HepG2 (cell line): ENCODE measurements around the gene P2RX7. TPM values are rescaled to one million over a fixed set of nuclear protein-coding genes. Genes with fewer than 3 reads are reported as not detected.

Experiments
- GATAD2A ChIP-seq: IDR thresholded peaks from 2 replicates; pipeline ENCODE4 v1.6.1; 2016
- HDAC1 ChIP-seq: sonication (generic); formaldehyde crosslinking; IDR thresholded peaks from 2 replicates; pipeline ENCODE4 v1.5.1; 2020; ENCODE audit warnings: mild to moderate bottlenecking, missing genetic modification reagents
- PCBP1 ChIP-seq: fragments of 200-400 bp; formaldehyde crosslinking; IDR thresholded peaks from 2 replicates; pipeline ENCODE4 v1.6.1; 2017; ENCODE audit warnings: mild to moderate bottlenecking, low read depth, low read length, borderline replicate concordance
- TAF1 ChIP-seq: sonication (generic); formaldehyde crosslinking; IDR thresholded peaks from 2 replicates; pipeline ENCODE4 v1.4.0; 2020; ENCODE audit warnings: missing genetic modification reagents
- ZIK1 ChIP-seq: sonication (generic); formaldehyde crosslinking; IDR thresholded peaks from 2 replicates; pipeline ENCODE4 v1.5.0; 2020; ENCODE audit warnings: mild to moderate bottlenecking, low read depth, missing genetic modification reagents, borderline replicate concordance
- ZNF260 ChIP-seq: sonication (generic); formaldehyde crosslinking; IDR thresholded peaks from 2 replicates; pipeline ENCODE4 v1.4.0; 2020; ENCODE audit warnings: missing genetic modification reagents, low read depth, mild to moderate bottlenecking, borderline replicate concordance
- ZNF34 ChIP-seq: sonication (generic); formaldehyde crosslinking; IDR thresholded peaks from 2 replicates; pipeline ENCODE4 v1.4.0; 2020; ENCODE audit warnings: mild to moderate bottlenecking, missing genetic modification reagents, borderline replicate concordance
- ZNF614 ChIP-seq: IDR thresholded peaks from 2 replicates; pipeline ENCODE4 v1.6.1; 2018; ENCODE audit warnings: missing biosample characterization, missing genetic modification reagents, inconsistent platforms, borderline replicate concordance
- polyA plus RNA-seq, 8 experiments: library from polyadenylated mRNA; depleted of rRNA in 3 of 8; stranded (reverse) in 7 of 8; unstranded in 1 of 8; fragments of >200 nt; fragmentation: Illumina TruSeq in 4 of 8; extraction: Trizol in 4 of 8; gene quantifications; 2 replicates each; pipeline versions ENCODE4 v1.2.1 to v1.2.3, GENCODE V29; 2011 to 2016; ENCODE audit warnings: low read depth in 4 of 8, missing spikeins in 1 of 8, mixed read lengths in 1 of 8; ENCODE audit not compliant: insufficient read depth in 1 of 8
- total RNA-seq, 5 experiments: library from RNA; depleted of rRNA; stranded (reverse); fragments of >200 nt; fragmentation: Illumina TruSeq; extraction: Trizol; gene quantifications; 2 replicates each; pipeline ENCODE4 v1.2.3, GENCODE V29; 2016; ENCODE audit warnings: low read depth in 1 of 5
- TF ChIP-seq, protein P1 (sequence below): sonication (generic); formaldehyde crosslinking; IDR thresholded peaks from 2 replicates; pipeline ENCODE4 v1.4.0; 2020; ENCODE audit warnings: missing genetic modification reagents
- TF ChIP-seq, protein P2 (sequence below): sonication (generic); formaldehyde crosslinking; IDR thresholded peaks from one replicate; pipeline ENCODE4 v1.5.1; 2020; ENCODE audit warnings: mild to moderate bottlenecking, missing genetic modification reagents; ENCODE audit errors: not compliant biosample characterization
- TF ChIP-seq, protein P3 (sequence below): sonication (generic); formaldehyde crosslinking; IDR thresholded peaks from 2 replicates; pipeline ENCODE4 v1.5.1; 2020; ENCODE audit warnings: mild to moderate bottlenecking, moderate library complexity, missing genetic modification reagents
- TF ChIP-seq, protein P4 (sequence below): sonication (generic); formaldehyde crosslinking; IDR thresholded peaks from 2 replicates; pipeline ENCODE4 v1.5.0; 2020; ENCODE audit warnings: missing genetic modification reagents

Gene P2RX7
- total and polyA plus RNA-seq, 2 of the 13 experiments (the other 11 are each of a cell fraction or from before 2014, with no cell fraction given): 0.13 to 0.73 TPM

DNA sequence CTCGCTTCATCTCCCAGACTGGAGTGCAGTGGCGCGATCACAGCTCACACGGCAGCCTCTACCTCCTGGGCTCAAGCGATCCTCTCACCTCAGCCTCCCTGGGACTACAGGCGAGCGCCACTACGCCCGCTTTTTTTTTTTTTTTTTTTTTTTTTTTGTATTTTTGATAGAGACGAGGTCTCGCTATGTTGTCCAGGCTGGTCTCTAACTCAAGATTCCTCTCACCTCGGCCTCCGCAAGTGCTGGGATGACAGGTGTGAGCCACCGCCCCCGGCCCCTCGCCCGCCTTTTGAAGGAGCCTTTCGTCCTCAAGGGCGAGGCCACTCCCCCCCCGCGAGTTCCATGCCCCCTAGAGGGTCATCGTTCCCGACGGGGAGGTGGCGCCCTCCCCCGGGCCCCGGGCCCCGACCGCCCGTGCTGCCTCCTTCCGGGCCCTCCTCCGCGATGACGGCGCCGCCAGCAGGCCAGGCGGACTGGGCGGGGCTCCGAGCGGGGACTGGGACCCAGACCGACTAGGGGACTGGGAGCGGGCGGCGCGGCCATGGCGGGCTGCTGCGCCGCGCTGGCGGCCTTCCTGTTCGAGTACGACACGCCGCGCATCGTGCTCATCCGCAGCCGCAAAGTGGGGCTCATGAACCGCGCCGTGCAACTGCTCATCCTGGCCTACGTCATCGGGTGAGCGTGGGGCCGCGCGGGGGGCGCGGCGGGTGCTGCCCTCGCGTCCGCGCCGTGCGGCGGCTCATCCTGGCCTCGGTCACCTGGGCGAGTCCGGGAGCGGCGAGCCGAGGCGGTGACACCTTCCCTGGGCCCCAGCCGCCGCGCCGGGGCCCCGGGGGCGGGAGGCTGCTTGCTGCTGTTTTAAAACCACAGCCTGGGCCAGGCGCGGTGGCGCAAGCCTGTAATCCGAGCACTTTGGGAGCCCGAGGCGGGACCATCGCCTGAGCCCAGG lies 77.2 kb downstream of the P2RX7 start, which contains the start of gene P2RX4 (continued):
- TF ChIP-seq ZNF34: no peak
- TF ChIP-seq, protein P1, sequence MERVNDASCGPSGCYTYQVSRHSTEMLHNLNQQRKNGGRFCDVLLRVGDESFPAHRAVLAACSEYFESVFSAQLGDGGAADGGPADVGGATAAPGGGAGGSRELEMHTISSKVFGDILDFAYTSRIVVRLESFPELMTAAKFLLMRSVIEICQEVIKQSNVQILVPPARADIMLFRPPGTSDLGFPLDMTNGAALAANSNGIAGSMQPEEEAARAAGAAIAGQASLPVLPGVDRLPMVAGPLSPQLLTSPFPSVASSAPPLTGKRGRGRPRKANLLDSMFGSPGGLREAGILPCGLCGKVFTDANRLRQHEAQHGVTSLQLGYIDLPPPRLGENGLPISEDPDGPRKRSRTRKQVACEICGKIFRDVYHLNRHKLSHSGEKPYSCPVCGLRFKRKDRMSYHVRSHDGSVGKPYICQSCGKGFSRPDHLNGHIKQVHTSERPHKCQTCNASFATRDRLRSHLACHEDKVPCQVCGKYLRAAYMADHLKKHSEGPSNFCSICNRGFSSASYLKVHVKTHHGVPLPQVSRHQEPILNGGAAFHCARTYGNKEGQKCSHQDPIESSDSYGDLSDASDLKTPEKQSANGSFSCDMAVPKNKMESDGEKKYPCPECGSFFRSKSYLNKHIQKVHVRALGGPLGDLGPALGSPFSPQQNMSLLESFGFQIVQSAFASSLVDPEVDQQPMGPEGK: peak; percentile 92
- TF ChIP-seq, protein P2, sequence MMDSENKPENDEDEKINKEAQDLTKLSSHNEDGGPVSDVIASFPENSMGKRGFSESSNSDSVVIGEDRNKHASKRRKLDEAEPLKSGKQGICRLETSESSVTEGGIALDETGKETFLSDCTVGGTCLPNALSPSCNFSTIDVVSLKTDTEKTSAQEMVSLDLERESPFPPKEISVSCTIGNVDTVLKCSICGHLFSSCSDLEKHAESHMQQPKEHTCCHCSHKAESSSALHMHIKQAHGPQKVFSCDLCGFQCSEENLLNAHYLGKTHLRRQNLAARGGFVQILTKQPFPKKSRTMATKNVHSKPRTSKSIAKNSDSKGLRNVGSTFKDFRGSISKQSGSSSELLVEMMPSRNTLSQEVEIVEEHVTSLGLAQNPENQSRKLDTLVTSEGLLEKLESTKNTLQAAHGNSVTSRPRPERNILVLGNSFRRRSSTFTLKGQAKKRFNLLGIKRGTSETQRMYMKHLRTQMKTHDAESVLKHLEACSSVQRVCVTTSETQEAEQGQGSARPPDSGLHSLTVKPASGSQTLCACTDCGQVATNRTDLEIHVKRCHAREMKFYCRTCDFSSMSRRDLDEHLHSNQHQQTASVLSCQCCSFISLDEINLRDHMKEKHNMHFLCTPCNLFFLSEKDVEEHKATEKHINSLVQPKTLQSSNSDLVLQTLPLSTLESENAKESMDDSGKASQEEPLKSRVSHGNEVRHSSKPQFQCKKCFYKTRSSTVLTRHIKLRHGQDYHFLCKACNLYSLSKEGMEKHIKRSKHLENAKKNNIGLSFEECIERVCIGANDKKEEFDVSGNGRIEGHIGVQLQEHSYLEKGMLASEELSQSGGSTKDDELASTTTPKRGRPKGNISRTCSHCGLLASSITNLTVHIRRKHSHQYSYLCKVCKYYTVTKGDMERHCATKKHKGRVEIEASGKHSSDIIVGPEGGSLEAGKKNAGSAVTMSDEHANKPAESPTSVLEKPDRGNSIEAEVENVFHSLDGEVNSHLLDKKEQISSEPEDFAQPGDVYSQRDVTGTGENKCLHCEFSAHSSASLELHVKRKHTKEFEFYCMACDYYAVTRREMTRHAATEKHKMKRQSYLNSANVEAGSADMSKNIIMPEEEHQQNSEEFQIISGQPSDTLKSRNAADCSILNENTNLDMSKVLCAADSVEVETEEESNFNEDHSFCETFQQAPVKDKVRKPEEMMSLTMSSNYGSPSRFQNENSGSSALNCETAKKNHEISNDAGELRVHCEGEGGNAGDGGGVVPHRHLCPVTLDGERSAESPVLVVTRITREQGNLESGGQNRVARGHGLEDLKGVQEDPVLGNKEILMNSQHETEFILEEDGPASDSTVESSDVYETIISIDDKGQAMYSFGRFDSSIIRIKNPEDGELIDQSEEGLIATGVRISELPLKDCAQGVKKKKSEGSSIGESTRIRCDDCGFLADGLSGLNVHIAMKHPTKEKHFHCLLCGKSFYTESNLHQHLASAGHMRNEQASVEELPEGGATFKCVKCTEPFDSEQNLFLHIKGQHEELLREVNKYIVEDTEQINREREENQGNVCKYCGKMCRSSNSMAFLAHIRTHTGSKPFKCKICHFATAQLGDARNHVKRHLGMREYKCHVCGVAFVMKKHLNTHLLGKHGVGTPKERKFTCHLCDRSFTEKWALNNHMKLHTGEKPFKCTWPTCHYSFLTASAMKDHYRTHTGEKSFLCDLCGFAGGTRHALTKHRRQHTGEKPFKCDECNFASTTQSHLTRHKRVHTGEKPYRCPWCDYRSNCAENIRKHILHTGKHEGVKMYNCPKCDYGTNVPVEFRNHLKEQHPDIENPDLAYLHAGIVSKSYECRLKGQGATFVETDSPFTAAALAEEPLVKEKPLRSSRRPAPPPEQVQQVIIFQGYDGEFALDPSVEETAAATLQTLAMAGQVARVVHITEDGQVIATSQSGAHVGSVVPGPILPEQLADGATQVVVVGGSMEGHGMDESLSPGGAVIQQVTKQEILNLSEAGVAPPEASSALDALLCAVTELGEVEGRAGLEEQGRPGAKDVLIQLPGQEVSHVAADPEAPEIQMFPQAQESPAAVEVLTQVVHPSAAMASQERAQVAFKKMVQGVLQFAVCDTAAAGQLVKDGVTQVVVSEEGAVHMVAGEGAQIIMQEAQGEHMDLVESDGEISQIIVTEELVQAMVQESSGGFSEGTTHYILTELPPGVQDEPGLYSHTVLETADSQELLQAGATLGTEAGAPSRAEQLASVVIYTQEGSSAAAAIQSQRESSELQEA (CRISPR knock-in tag): no peak
- no peak for TF ChIP-seq GATAD2A (CRISPR knock-in tag)
- TF ChIP-seq ZNF614 (CRISPR knock-in tag): peak; percentile 65; the same call in 1 of the 2 replicates
- TF ChIP-seq, protein P3, sequence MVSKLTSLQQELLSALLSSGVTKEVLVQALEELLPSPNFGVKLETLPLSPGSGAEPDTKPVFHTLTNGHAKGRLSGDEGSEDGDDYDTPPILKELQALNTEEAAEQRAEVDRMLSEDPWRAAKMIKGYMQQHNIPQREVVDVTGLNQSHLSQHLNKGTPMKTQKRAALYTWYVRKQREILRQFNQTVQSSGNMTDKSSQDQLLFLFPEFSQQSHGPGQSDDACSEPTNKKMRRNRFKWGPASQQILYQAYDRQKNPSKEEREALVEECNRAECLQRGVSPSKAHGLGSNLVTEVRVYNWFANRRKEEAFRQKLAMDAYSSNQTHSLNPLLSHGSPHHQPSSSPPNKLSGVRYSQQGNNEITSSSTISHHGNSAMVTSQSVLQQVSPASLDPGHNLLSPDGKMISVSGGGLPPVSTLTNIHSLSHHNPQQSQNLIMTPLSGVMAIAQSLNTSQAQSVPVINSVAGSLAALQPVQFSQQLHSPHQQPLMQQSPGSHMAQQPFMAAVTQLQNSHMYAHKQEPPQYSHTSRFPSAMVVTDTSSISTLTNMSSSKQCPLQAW: peak; percentile 53; the same call in 1 of the 2 replicates
- no peak for TF ChIP-seq PCBP1
- no peak; the same call in 1 of the 2 replicates for TF ChIP-seq ZIK1 (CRISPR knock-in tag)
- no peak; the same call in none of the 2 replicates for TF ChIP-seq HDAC1
- TF ChIP-seq TAF1 (CRISPR knock-in tag): peak; percentile 87
- TF ChIP-seq, protein P4, sequence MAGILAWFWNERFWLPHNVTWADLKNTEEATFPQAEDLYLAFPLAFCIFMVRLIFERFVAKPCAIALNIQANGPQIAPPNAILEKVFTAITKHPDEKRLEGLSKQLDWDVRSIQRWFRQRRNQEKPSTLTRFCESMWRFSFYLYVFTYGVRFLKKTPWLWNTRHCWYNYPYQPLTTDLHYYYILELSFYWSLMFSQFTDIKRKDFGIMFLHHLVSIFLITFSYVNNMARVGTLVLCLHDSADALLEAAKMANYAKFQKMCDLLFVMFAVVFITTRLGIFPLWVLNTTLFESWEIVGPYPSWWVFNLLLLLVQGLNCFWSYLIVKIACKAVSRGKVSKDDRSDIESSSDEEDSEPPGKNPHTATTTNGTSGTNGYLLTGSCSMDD: no peak; the same call in 1 of the 2 replicates
- TF ChIP-seq ZNF260 (CRISPR knock-in tag): no peak
